ENCODE data around the gene NT5C1A.

NT5C1A gene

DNA sequence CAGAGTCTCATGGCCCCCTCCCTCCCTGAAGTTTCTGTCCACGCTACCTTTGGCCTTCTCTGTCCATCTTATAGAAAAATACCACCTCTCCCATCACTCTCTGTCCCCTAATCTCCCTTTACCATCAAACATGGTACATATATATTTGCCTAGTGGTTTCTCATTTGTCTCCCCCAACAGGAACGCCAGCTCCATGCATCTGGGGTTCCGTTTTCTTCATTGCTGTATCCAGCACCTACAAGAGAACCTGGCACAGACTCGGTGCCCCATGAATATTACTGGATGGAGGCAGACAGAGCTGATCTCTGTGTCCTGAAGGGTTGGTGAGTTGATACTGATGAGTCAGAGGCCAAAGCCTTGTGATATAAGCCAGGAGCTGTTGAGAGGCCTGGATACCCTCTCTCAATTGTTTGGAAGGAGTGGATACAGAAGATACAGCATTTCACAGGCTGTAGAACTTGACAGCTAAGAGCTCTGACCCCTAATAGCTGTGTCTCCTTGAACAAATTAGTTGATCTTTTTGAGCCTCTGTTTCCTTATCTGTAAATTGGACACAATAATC, 54.3 kb downstream of the NT5C1A start:
- Histone ChIP-seq H3K36me3 (ENCODE audit: control insufficient read depth, insufficient read depth, low read length) (no peaks in the 10 kb centered on the region), H3K27me3 (replicated peaks; ENCODE audit: control insufficient read depth, insufficient read depth, low read length) (no peaks in the 10 kb centered on the region), H3K4me3 (replicated peaks; ENCODE audit: low read depth, low read length) (no peak overlapping the region)
- TF ChIP-seq, protein P1, sequence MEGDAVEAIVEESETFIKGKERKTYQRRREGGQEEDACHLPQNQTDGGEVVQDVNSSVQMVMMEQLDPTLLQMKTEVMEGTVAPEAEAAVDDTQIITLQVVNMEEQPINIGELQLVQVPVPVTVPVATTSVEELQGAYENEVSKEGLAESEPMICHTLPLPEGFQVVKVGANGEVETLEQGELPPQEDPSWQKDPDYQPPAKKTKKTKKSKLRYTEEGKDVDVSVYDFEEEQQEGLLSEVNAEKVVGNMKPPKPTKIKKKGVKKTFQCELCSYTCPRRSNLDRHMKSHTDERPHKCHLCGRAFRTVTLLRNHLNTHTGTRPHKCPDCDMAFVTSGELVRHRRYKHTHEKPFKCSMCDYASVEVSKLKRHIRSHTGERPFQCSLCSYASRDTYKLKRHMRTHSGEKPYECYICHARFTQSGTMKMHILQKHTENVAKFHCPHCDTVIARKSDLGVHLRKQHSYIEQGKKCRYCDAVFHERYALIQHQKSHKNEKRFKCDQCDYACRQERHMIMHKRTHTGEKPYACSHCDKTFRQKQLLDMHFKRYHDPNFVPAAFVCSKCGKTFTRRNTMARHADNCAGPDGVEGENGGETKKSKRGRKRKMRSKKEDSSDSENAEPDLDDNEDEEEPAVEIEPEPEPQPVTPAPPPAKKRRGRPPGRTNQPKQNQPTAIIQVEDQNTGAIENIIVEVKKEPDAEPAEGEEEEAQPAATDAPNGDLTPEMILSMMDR (IDR thresholded peaks at IDR 0.05; ENCODE audit: insufficient read depth, low read length, poor library complexity, severe bottlenecking) = no peak
- no peak for DNase-seq (ENCODE audit: extremely low read depth, insufficient read length)

DNA sequence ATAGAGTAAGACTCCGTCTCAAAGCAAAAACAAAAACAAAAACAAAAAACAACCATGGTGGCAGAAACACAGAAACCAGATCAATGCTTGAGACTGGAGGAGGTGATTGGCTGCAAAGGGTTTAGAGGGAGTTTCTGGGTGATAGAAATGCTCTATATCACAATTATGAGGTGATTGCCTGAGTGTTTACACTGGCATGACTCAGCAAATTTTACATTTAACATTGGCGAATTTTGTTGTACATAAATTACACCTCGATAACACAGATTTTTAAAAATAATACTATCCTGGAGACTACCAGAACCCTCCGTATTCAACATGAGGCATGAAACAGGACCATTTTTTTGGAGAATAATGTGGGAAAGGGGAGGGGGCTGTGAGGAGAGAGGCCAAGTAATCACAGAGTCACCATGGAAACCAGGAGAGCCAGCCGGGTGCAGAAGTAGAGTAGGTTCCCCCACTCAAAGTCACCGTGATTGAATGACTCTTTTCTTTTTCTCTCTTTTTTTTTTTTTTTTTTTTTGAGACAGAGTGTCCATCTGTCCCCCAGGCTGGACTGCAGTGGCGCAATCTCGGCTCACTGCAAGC, 56.7 kb downstream of the NT5C1A start:
- no peak for DNase-seq (ENCODE audit: extremely low read depth, insufficient read length)
- TF ChIP-seq, protein P1 (IDR thresholded peaks at IDR 0.05; ENCODE audit: insufficient read depth, low read length, poor library complexity, severe bottlenecking) = no peak

DNA sequence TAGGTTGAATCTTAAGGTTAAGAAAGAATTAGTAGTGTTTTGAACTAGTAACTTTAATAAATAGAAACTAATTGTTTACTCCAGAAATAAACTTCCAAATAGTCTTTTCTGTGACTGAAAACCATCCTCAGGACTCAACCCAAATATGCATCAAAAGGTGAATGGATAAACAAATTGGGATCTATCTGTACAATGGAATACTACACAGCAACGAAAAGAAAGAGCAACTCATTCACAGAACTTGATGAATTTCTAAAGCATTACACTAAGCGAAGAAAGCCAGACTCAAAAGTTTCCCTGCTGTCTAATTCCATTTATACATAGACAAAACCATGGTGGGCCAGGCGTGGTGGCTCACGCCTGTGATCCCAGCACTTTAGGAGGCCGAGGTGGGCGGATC, 57.4 kb downstream of the NT5C1A start:
- TF ChIP-seq, protein P1 (IDR thresholded peaks at IDR 0.05; ENCODE audit: insufficient read depth, low read length, poor library complexity, severe bottlenecking) = no peak
- Histone ChIP-seq H3K27me3 (replicated peaks; ENCODE audit: control insufficient read depth, insufficient read depth, low read length) (no peaks in the 10 kb centered on the region), H3K4me3 (replicated peaks; ENCODE audit: low read depth, low read length) (no peak overlapping the region), H3K36me3 (ENCODE audit: control insufficient read depth, insufficient read depth, low read length) (no peaks in the 10 kb centered on the region)
- no peak for DNase-seq (ENCODE audit: extremely low read depth, insufficient read length)

More for the DNA sequence above, 56.7 kb downstream of the NT5C1A start:
- no peaks in the 10 kb centered on the region for H3K27me3 ChIP-seq (replicated peaks; ENCODE audit: control insufficient read depth, insufficient read depth, low read length)
- no peaks in the 10 kb centered on the region for H3K36me3 ChIP-seq (ENCODE audit: control insufficient read depth, insufficient read depth, low read length)
- H3K4me3 ChIP-seq (replicated peaks; ENCODE audit: low read depth, low read length) = no peak overlapping the region

DNA sequence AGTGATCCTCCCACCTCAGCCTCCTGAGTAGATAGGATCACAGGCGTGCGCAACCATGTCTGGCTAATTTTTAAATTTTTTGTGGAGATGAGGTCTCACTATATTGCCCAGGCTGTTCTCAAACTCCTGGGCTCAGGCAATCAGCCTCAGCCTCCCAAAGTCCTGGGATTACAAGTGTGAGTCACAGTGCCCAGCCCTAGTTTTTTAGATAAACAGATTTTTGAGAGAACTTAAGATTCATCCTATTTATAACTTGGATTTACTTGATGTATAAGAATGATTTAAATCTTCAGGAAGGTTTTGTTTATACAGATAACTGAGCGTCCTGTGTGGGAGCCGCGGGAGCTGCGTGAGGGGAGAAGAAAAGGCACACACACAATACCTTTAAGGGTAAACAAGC, 58.7 kb downstream of the NT5C1A start:
- H3K27me3 ChIP-seq (replicated peaks; ENCODE audit: control insufficient read depth, insufficient read depth, low read length) = no peaks in the 10 kb centered on the region
- no peak for DNase-seq (ENCODE audit: extremely low read depth, insufficient read length)
- TF ChIP-seq, protein P1 (IDR thresholded peaks at IDR 0.05; ENCODE audit: insufficient read depth, low read length, poor library complexity, severe bottlenecking) = no peak
- H3K36me3 ChIP-seq (ENCODE audit: control insufficient read depth, insufficient read depth, low read length) = no peaks in the 10 kb centered on the region
- H3K4me3 ChIP-seq (replicated peaks; ENCODE audit: low read depth, low read length) = no peak overlapping the region

DNA sequence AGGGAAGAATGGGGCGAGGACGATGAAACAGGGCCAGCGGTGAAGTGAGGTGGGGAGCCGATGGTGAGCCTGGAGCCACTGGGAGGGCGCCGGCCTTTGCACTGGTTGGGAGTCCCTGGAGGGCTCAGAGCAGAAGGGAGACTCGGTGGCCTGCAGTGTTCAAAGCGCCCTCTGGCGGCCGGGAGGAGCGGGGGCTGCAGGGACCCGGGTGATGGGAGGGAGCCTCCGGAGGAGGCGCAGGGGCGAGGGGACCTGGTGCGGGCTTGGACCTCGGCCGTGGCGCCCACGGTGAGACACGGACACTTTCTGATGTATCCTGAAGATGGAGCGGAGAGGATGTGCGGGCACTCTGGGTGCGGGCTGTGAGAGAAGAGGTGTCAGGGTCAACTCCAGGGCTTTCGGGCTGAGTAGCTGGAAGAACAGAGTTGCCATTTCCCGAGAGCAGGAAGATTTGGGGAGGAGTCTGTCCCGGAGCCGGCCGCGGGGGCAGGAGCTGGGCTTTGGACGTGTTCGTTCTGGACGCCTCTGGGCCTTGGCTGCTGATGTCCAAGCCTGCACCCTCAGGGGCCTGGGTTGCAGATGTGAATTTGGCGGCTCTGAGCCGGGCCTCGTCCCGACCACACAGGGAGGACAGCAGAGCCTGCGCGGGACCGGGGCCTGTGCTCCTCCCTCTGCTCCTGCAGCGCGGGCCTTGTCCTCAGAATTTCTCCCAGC, 62.1 kb downstream of the NT5C1A start:
- TF ChIP-seq, protein P1 (IDR thresholded peaks at IDR 0.05; ENCODE audit: insufficient read depth, low read length, poor library complexity, severe bottlenecking) = peak; percentile 79
- Histone ChIP-seq H3K27me3 (replicated peaks; ENCODE audit: control insufficient read depth, insufficient read depth, low read length) (no peaks in the 10 kb centered on the region), H3K36me3 (ENCODE audit: control insufficient read depth, insufficient read depth, low read length) (no peaks in the 10 kb centered on the region), H3K4me3 (replicated peaks; ENCODE audit: low read depth, low read length) (no peak overlapping the region)
- peak; percentile 57 for DNase-seq (ENCODE audit: extremely low read depth, insufficient read length)

All from GM06990 (cell line).